A549 (cell line): ENCODE data around the gene SH3RF3. TPM values are rescaled to one million over a fixed set of nuclear protein-coding genes. Genes with fewer than 3 reads are reported as not detected.

ENCODE experiments used
- ATAC-seq, 2 experiments: fragments of 200-7000 bp in 1 of 2; fragments of >200 bp in 1 of 2; cut with Nextera tagmentation in 1 of 2; cut with Tn5 transposase in 1 of 2; 3 replicates each; pipeline versions ENCODE4 v1.8.0 to v1.9.1; 2018 to 2020; ENCODE audit warnings: mild to moderate bottlenecking in 1 of 2, moderate library complexity in 1 of 2
- CTCF ChIA-PET: fragments of 300-600 bp; sonication (Branson Sonifier 250); formaldehyde crosslinking; extraction: SDS; loops from one replicate; lab custom pipeline; 2021; ENCODE audit warnings: antibody characterized with exemption, inconsistent platforms; lab: Yijun Ruan, JAX
- POLR2A ChIA-PET: fragments of 350-600 bp; formaldehyde crosslinking; extraction: SDS; loops from one replicate; lab custom pipeline; 2021; ENCODE audit warnings: antibody characterized with exemption, inconsistent platforms; lab: Yijun Ruan, JAX
- DNase-seq, 2 experiments: peaks; one replicate each; pipeline versions ENCODE4 v3.0.0 to v3.0.0-alpha.2; 2011 to 2016; ENCODE audit warnings: low read depth in 1 of 2, low spot score in 1 of 2
- FAIRE-seq: peaks from 2 replicates; lab custom pipeline; 2011; peaks lifted over from hg19 to GRCh38; lab: Jason Lieb, UNC
- H3K27ac ChIP-seq, 2 experiments: fragments of >200 bp; sonication (Bioruptor Twin); formaldehyde crosslinking; 3 replicates each; pipeline ENCODE4 v1.5.1; 2016 to 2017
- H3K4me1 ChIP-seq: fragments of >200 bp; sonication (Bioruptor Twin); formaldehyde crosslinking; 3 replicates; pipeline ENCODE4 v1.6.1; 2016
- H3K4me2 ChIP-seq: fragments of >200 bp; sonication (Bioruptor Twin); formaldehyde crosslinking; 3 replicates; pipeline ENCODE4 v1.6.1; 2016
- H3K4me3 ChIP-seq: fragments of >200 bp; sonication (Bioruptor Twin); formaldehyde crosslinking; 3 replicates; pipeline ENCODE4 v1.5.1; 2016
- H3K9me3 ChIP-seq: fragments of >200 bp; sonication (Bioruptor Twin); formaldehyde crosslinking; 3 replicates; pipeline ENCODE4 v1.6.1; 2016
- CBX8 ChIP-seq: fragments of 200-600 bp; sonication (generic); IDR thresholded peaks from 2 replicates; pipeline ENCODE4 v1.6.1; 2016
- CEBPB ChIP-seq, 2 experiments: fragments of >200 bp in 1 of 2; sonication (Bioruptor Twin) in 1 of 2; formaldehyde crosslinking in 1 of 2; IDR thresholded peaks; 2 replicates each; pipeline ENCODE4 v1.6.1; 2012 to 2016
- EHF ChIP-seq: fragments of 250-450 bp; sonication (Bioruptor Pico); IDR thresholded peaks from 2 replicates; pipeline ENCODE4 v1.5.0; 2020; ENCODE audit warnings: mild to moderate bottlenecking
- FOXS1 ChIP-seq: fragments of 250-450 bp; sonication (Bioruptor Pico); IDR thresholded peaks from 2 replicates; pipeline ENCODE4 v1.5.0; 2020; ENCODE audit warnings: mild to moderate bottlenecking, moderate library complexity
- HEYL ChIP-seq: fragments of 250-450 bp; sonication (Bioruptor Pico); IDR thresholded peaks from 2 replicates; pipeline ENCODE4 v1.8.0; 2021; ENCODE audit warnings: mild to moderate bottlenecking, moderate library complexity
- HOXB13 ChIP-seq: fragments of 250-450 bp; sonication (Bioruptor Pico); IDR thresholded peaks from 2 replicates; pipeline ENCODE4 v1.5.0; 2020; ENCODE audit warnings: low read depth, mild to moderate bottlenecking, moderate library complexity
- HOXB5 ChIP-seq: fragments of 250-450 bp; sonication (Bioruptor Pico); IDR thresholded peaks from 2 replicates; pipeline ENCODE4 v1.5.0; 2020; ENCODE audit warnings: mild to moderate bottlenecking, moderate library complexity
- JUNB ChIP-seq: fragments of >200 bp; sonication (Bioruptor Twin); formaldehyde crosslinking; IDR thresholded peaks from 2 replicates; pipeline ENCODE4 v1.6.1; 2016
- KDM5A ChIP-seq: fragments of 200-600 bp; sonication (generic); IDR thresholded peaks from 2 replicates; pipeline ENCODE4 v1.6.1; 2016; ENCODE audit warnings: antibody characterized with exemption, mild to moderate bottlenecking
- MAFK ChIP-seq: fragments of 450-650 bp; IDR thresholded peaks from 2 replicates; pipeline ENCODE4 v1.6.1; 2014; ENCODE audit not compliant: partially characterized antibody
- SREBF2 ChIP-seq: fragments of 450-650 bp; IDR thresholded peaks from 2 replicates; pipeline ENCODE4 v1.6.1; 2014; ENCODE audit warnings: mild to moderate bottlenecking, moderate library complexity
- WGBS: methylation state at CpG from one replicate; pipeline ENCODE4 v1.1.6; 2017; ENCODE audit errors: missing lambda C conversion rate; 5-methylcytosine and 5-hydroxymethylcytosine counted together
- polyA plus RNA-seq, 4 experiments: library from polyadenylated mRNA; depleted of rRNA in 3 of 4; stranded (reverse); fragments of >200 nt; fragmentation: RNase III in 1 of 4; extraction: RNeasy Plus Mini Kit Qiagen cat#74134 plus additional on column Dnase treatment in 1 of 4; gene quantifications; 2 replicates in 3 of 4; 3 replicates in 1 of 4; pipeline ENCODE4 v1.2.3, GENCODE V29; 2011 to 2017
- TF ChIP-seq, protein P1 (sequence below): fragments of 200-600 bp; sonication (generic); IDR thresholded peaks from 2 replicates; pipeline ENCODE4 v1.6.1; 2016; ENCODE audit warnings: antibody characterized with exemption, mild to moderate bottlenecking, moderate library complexity
- TF ChIP-seq, protein P2 (sequence below): fragments of >200 bp; sonication (Bioruptor Twin); formaldehyde crosslinking; IDR thresholded peaks from 2 replicates; pipeline ENCODE4 v1.6.1; 2016
- TF ChIP-seq, protein P3 (sequence below): fragments of 250-450 bp; sonication (Bioruptor Pico); IDR thresholded peaks from 2 replicates; pipeline ENCODE4 v1.5.0; 2021; ENCODE audit warnings: mild to moderate bottlenecking, moderate library complexity, borderline replicate concordance
- TF ChIP-seq, protein P4 (sequence below): IDR thresholded peaks from 2 replicates; pipeline ENCODE4 v1.6.1; 2012; ENCODE audit warnings: low read depth, borderline replicate concordance
- TF ChIP-seq, protein P5 (sequence below): fragments of >200 bp; sonication (Bioruptor Twin); formaldehyde crosslinking; IDR thresholded peaks from 3 replicates; pipeline ENCODE4 v1.5.1; 2016
- TF ChIP-seq, protein P6 (sequence below): fragments of 250-450 bp; sonication (Bioruptor Pico); IDR thresholded peaks from 2 replicates; pipeline ENCODE4 v1.5.0; 2020; ENCODE audit warnings: low read depth, mild to moderate bottlenecking, moderate library complexity
- TF ChIP-seq, protein P7 (sequence below): IDR thresholded peaks from 2 replicates; pipeline ENCODE4 v1.6.1; 2012

The SH3RF3 gene
- polyA plus RNA-seq, 2 of the 4 experiments (the other 2 are of a cell fraction), result 0.04 to 0.21 TPM

DNA sequence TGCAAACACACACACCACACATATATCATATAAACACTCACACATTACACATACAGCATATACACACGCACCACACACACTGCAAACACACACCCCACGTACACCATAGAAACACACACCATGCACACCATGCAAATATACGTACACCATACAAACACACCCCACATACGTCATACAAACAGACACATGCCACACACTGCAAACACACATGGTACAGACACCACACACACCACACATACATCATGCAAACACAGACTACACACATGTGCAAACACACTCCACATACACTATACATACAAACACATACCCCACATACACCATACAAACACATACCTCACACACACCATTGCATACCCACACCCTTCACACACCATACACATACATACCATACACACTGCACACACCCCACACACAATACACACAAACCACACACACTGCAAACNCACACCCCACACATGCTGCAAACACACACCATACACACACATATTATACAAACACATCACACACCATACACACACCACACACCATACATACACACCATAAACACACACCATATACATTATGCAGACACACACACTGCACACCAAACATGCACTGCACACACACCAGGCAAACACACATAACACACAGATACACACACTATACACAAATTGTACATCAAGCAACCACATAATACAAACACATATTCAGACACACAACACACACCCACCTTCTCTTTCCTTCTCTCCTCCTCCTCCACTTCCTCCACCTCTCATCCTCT lies 364.4 kb downstream of the SH3RF3 start:
- no peak overlapping the region for H3K4me3 ChIP-seq
- TF ChIP-seq EHF (CRISPR knock-in tag) (no peak), KDM5A (no peak), HOXB13 (CRISPR knock-in tag) (no peak), CEBPB (IDR thresholded peaks at IDR 0.05) (no peak), HEYL (no peak), CBX8 (no peak)
- TF ChIP-seq, protein P1, sequence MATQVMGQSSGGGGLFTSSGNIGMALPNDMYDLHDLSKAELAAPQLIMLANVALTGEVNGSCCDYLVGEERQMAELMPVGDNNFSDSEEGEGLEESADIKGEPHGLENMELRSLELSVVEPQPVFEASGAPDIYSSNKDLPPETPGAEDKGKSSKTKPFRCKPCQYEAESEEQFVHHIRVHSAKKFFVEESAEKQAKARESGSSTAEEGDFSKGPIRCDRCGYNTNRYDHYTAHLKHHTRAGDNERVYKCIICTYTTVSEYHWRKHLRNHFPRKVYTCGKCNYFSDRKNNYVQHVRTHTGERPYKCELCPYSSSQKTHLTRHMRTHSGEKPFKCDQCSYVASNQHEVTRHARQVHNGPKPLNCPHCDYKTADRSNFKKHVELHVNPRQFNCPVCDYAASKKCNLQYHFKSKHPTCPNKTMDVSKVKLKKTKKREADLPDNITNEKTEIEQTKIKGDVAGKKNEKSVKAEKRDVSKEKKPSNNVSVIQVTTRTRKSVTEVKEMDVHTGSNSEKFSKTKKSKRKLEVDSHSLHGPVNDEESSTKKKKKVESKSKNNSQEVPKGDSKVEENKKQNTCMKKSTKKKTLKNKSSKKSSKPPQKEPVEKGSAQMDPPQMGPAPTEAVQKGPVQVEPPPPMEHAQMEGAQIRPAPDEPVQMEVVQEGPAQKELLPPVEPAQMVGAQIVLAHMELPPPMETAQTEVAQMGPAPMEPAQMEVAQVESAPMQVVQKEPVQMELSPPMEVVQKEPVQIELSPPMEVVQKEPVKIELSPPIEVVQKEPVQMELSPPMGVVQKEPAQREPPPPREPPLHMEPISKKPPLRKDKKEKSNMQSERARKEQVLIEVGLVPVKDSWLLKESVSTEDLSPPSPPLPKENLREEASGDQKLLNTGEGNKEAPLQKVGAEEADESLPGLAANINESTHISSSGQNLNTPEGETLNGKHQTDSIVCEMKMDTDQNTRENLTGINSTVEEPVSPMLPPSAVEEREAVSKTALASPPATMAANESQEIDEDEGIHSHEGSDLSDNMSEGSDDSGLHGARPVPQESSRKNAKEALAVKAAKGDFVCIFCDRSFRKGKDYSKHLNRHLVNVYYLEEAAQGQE, result no peak
- TF ChIP-seq, protein P2, sequence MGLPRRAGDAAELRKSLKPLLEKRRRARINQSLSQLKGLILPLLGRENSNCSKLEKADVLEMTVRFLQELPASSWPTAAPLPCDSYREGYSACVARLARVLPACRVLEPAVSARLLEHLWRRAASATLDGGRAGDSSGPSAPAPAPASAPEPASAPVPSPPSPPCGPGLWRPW, result no peak
- TF ChIP-seq, protein P3, sequence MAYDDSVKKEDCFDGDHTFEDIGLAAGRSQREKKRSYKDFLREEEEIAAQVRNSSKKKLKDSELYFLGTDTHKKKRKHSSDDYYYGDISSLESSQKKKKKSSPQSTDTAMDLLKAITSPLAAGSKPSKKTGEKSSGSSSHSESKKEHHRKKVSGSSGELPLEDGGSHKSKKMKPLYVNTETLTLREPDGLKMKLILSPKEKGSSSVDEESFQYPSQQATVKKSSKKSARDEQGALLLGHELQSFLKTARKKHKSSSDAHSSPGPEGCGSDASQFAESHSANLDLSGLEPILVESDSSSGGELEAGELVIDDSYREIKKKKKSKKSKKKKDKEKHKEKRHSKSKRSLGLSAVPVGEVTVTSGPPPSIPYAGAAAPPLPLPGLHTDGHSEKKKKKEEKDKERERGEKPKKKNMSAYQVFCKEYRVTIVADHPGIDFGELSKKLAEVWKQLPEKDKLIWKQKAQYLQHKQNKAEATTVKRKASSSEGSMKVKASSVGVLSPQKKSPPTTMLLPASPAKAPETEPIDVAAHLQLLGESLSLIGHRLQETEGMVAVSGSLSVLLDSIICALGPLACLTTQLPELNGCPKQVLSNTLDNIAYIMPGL (CRISPR knock-in tag), result no peak
- TF ChIP-seq, protein P4, sequence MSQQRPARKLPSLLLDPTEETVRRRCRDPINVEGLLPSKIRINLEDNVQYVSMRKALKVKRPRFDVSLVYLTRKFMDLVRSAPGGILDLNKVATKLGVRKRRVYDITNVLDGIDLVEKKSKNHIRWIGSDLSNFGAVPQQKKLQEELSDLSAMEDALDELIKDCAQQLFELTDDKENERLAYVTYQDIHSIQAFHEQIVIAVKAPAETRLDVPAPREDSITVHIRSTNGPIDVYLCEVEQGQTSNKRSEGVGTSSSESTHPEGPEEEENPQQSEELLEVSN, result no peak
- WGBS, result 43% methylated on average over 4 of the region's 4 CpGs
- no peaks in the 10 kb centered on the region for H3K9me3 ChIP-seq
- CTCF ChIA-PET, result no interaction called here
- no peak for DNase-seq
- POLR2A ChIA-PET, result no interaction called here
- FAIRE-seq, result no peak
- H3K27ac ChIP-seq, result no peak overlapping the region
- H3K4me1 ChIP-seq, result no peaks in the 10 kb centered on the region
- no peak for ATAC-seq
- no peak overlapping the region for H3K4me2 ChIP-seq

DNA sequence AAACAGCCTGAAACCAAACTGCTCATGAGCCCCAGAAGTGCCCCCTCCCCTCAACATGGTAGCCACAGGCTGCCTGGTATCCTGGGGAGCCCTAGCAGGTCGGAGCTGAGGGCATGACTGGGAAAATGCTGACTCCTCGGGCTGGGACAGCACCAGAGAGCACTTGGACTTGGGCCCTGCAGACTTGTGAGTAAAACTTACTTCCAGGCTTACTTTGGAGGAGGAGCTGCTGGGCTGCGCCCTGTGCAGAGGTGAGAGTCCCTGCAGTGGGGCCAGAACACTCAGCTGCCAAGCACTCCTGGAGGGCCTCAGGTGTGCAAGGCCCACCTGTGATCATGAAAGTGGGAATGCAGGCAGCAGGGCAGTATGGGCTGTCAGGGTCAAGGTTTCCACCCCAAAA lies 365.3 kb downstream of the SH3RF3 start:
- no peak for TF ChIP-seq MAFK
- H3K4me2 ChIP-seq, result no peak overlapping the region
- POLR2A ChIA-PET, result no interaction called here
- DNase-seq (no peak), ATAC-seq (no peak; a peak in 1 of 6 replicates), FAIRE-seq (no peak)
- no peak overlapping the region for H3K27ac ChIP-seq
- H3K4me1 ChIP-seq, result no peaks in the 10 kb centered on the region
- 43% methylated on average over 1 of the region's 3 CpGs for WGBS
- CTCF ChIA-PET, result interaction anchor here (0.6 to 4.0 kb wide), 7 partner anchors 15 to 567 kb away, joined by 3 to 39 read pairs (median 3); no protein-coding TSS in a partner anchor
- no peaks in the 10 kb centered on the region for H3K9me3 ChIP-seq
- H3K4me3 ChIP-seq, result no peak overlapping the region

DNA sequence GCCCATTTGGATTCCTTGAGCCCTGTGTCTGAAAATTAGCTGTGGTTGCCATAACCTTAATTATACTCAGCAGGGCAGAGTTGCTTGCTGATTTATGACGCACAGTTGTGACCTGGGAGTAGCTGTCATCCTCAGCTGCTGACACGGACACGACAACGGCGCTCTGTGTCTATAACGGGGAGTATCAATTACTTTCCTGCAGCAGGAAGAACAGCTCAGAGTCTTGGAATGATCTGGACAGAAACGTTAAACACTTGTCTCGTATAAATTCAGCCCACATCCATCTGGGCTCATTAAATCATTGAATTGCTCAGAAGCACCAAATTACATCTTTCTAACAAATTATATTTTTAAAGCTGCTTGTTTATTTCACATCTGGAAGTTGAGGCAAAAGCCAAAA lies 368.5 kb downstream of the SH3RF3 start:
- H3K4me2 ChIP-seq, result no peak overlapping the region
- 73% methylated on average over 8 of the region's 8 CpGs for WGBS
- no peak for FAIRE-seq
- TF ChIP-seq, protein P5, sequence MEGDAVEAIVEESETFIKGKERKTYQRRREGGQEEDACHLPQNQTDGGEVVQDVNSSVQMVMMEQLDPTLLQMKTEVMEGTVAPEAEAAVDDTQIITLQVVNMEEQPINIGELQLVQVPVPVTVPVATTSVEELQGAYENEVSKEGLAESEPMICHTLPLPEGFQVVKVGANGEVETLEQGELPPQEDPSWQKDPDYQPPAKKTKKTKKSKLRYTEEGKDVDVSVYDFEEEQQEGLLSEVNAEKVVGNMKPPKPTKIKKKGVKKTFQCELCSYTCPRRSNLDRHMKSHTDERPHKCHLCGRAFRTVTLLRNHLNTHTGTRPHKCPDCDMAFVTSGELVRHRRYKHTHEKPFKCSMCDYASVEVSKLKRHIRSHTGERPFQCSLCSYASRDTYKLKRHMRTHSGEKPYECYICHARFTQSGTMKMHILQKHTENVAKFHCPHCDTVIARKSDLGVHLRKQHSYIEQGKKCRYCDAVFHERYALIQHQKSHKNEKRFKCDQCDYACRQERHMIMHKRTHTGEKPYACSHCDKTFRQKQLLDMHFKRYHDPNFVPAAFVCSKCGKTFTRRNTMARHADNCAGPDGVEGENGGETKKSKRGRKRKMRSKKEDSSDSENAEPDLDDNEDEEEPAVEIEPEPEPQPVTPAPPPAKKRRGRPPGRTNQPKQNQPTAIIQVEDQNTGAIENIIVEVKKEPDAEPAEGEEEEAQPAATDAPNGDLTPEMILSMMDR, result no peak
- no peak for TF ChIP-seq HEYL
- TF ChIP-seq JUNB, result no peak
- no peak for TF ChIP-seq HOXB5 (CRISPR knock-in tag)
- TF ChIP-seq, protein P6, sequence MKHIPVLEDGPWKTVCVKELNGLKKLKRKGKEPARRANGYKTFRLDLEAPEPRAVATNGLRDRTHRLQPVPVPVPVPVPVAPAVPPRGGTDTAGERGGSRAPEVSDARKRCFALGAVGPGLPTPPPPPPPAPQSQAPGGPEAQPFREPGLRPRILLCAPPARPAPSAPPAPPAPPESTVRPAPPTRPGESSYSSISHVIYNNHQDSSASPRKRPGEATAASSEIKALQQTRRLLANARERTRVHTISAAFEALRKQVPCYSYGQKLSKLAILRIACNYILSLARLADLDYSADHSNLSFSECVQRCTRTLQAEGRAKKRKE (CRISPR knock-in tag), result no peak
- TF ChIP-seq, protein P7, sequence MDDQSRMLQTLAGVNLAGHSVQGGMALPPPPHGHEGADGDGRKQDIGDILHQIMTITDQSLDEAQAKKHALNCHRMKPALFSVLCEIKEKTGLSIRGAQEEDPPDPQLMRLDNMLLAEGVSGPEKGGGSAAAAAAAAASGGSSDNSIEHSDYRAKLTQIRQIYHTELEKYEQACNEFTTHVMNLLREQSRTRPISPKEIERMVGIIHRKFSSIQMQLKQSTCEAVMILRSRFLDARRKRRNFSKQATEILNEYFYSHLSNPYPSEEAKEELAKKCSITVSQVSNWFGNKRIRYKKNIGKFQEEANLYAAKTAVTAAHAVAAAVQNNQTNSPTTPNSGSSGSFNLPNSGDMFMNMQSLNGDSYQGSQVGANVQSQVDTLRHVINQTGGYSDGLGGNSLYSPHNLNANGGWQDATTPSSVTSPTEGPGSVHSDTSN, result no peak
- TF ChIP-seq SREBF2, result no peak
- no peak for TF ChIP-seq FOXS1

More for the DNA sequence above, 368.5 kb downstream of the SH3RF3 start:
- no peaks in the 10 kb centered on the region for H3K4me1 ChIP-seq
- no peaks in the 10 kb centered on the region for H3K9me3 ChIP-seq
- no peak overlapping the region for H3K4me3 ChIP-seq
- ChIA-PET CTCF (interaction anchor here (0.7 to 4.0 kb wide), 2 partner anchors 12 to 369 kb away, joined by 3 to 39 read pairs; partner anchors contain the start of gene SH3RF3), POLR2A (no interaction called here)
- no peak overlapping the region for H3K27ac ChIP-seq
- no peak for ATAC-seq
- DNase-seq, result no peak
